Non-pigmented ciliary epithelial cell (primary cell): ENCODE data around the gene PGR.
"Not testable (repeated sequence)": the region's sequence is repeated elsewhere in the genome, so short reads cannot be mapped to it uniquely, and the experiment has no call there.

Experiments
- DNase-seq: peaks from one replicate; pipeline ENCODE4 v3.0.0-alpha.2; 2010; ENCODE audit warnings: low read depth

PGR gene

DNA sequence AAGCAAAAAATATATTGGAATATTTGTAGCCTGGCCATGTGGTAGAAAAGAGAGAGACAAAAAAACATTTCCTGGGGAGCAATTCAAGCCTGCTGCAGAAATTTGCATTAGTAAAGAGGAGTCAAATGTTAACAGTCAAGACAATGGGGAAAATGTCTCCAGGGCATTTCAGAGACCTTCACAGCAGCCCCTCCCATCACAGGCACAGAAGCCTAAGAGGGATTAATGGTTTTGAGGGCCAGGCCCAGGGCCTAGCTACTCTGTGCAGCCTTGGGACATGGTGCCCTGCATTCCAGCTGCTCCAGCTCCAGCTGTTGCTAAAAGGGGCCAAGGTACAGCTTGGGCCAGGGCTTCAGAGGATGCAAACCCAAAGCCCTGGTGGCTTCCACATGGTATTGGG, 46.8 kb downstream of the PGR start:
- no peak for DNase-seq

DNA sequence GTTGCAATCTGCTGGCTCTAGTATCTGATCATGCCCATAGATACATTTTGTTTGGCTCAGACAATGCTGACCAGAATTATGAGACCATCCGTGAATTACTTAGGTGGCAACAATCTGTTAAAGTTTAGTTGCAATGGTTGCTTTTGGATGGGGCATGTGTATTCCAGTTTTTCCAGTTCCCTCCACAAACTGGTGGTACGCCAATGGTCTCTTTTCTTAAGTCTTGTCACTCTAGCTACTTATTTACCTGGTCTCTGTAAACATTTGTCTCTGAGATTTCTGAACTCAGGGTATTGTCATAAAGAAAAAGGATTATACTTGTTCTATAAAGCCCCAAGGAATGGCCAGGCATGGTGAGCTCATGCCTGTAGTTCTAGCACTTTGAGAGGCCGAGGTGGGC, 65.9 kb downstream of the PGR start:
- no peak for DNase-seq

DNA sequence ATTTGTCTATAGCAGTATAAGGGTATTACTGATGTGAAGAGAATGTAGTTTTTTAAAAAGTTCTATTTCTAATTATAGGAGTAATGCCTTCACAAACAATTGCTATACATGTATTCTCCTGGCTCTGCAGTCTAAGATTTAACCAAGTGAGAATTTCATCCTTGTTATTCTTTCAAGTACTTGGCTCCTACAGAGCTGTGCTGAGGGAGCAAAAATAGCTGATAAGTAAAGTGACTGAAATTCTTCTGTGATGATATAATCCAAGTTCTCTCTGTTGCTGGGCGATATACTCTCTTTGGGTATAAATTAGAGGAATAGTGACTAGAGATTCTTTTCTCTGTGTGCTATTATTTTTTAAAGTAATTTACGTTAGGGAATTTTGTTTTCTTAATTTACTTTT, 68.0 kb downstream of the PGR start:
- DNase-seq: peak; percentile 34

DNA sequence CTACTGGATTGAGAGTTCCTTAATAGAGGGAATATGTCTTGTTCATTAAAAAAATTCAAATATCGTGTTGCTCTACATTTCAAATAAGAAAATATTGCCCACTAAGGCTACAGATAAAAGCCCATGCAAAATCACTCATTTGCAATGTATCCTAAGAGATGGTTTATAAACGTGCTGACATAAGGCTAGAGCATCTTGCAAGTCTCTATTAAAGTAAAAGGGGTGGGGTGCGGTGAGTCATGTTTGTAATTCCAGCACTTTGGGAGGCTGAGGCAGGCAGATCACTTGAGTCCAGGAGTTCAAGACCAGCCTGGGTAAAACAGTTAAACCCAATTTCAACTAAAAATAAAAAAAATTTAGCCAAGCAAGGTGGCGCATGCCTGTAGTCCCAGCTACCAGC, 70.3 kb downstream of the PGR start:
- no peak for DNase-seq

DNA sequence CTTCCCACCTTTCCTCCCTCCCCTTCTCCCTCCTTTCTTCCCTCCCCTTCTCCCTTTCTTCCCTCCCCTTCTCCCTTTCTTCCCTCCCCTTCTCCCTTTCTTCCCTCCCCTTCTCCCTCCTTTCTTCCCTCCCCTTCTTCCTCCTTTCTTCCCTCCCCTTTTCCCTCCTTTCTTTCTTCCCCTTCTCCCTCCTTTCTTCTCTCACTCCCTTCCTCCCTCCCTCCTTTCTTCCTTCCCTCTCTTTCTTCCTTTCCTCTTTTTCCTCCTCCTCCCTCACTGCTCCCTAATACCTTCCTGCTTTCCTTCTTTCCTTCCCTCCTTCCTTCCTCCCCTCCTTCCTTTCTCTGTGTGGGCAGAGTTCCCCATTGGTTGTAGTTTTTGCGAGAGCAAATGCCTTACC, 76.1 kb downstream of the PGR start:
- DNase-seq: no peak

DNA sequence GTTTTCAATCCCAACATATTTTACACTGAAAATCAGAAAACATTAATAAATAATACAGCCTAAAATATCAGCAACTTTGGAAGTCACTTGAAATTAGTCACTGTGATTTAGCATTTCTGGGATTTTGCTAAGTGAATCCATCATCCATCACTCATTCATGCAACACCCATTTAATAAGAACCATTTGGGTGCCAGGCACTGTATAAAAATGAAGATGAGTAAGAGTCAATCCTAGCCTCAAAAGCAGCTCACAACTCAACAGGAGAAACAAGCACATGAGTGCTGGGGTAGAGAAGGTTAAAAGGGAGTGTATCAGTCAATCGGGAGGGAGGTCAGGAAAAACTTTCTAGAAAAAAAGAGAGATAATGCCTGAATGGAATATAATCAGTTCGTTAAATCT, 77.9 kb downstream of the PGR start:
- no peak for DNase-seq

DNA sequence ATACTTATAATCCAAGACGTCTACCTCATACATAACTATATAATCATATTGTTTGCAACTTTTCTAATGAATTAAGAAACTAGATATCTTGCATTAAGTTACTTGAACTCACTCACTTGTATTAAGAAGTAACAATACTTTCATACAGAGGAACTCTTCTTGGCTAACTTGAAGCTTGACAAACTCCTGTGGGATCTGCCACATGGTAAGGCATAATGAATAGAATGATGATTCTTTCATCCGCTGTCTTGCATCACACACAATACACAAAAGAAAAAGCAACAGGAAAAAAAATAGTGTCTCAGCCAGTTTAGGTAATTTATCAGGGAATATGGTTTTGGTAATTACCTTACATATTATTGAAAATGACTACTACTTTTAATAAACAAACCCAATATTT, 79.8 kb downstream of the PGR start:
- DNase-seq: no peak

DNA sequence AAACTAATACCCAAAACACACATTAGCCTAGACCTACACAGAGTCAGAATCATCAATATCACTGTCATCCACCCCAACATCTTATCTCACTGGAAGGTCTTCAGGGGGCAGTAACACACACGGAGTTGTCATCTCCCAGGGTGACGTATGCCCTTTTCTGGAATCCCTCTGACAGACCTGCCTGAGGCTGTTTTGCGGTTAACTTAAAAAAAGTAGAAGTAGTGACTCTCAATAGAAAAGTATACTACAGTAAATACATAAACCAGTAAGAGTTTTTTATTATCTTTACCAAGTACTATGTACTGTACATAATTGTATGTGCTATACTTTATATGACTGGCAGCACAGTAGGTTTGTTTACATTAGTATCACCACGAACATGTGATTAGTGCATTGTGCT, 80.5 kb downstream of the PGR start:
- DNase-seq: no peak

DNA sequence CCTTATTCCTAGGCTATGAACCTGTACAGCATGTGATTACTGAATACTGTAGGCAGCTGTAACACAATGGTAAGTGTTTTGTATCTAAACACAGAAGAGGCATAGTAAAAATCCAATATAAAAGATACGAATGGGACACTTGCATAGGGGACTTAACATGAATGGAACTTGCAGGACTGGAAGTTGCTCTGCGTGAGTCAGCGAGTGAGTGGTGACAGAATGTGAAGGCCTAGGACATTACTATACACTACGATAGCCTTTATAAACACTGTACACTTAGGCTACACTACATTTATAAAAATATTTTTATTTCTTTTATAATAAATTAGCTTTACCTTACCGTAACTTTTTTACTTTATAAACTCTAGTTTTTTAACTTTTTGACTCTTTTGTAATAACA, 81.1 kb downstream of the PGR start:
- DNase-seq: no peak

DNA sequence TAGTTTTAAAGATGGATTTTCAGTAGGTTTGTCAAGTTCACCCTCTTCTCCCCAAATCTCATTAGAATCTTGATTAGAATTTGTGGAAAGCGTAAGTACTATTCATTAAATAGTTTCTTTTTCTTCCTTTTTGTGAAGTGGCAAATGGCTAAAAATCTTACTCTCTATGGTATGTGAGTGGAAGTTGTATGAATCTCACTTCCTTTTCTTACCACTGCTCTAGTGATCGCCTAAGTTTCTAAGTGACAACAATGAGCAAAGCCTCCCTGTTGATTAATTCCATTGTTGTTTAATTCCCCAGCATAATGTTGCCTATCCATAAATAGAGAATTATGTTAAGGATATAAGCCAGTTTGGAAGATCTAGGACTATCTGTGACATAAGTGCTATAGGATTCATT, 82.7 kb downstream of the PGR start:
- no peak for DNase-seq

DNA sequence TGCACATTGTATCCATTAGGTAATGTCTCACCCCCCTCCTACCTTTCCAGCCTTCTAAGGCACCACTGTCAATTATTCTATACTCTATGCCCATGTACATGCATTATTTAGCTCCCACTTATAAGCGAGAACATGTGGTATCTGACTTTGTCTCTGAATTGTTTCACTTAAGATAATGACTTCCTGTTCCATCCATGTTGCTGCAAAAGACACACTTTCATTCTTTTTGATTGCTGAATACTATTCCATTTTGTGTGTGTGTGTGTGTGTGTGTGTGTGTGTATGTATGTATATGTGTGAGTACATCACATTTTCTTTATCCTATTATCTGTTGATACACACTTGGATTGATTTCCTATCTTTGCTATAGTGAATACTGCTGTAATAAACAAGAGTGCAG, 84.2 kb downstream of the PGR start:
- no peak for DNase-seq

DNA sequence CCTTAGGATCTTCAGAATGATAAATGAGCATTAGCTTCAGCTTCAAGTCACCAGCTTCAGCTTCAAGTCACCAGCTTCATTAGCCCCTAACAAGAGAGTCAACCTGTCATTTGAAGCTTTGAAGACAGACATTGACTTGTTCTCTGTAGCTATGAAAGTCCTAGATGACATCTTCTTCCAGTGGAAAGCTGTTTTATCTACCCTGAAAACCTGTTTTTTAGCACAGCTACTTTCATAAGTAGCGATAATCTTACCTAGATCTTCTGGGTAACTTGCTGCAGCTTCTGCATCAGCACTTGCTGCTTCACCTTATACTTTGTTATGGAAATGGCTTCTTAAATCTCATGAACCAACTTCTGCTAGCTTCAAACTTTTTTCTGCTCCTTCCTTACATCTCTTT, 85.7 kb downstream of the PGR start:
- DNase-seq: no peak

DNA sequence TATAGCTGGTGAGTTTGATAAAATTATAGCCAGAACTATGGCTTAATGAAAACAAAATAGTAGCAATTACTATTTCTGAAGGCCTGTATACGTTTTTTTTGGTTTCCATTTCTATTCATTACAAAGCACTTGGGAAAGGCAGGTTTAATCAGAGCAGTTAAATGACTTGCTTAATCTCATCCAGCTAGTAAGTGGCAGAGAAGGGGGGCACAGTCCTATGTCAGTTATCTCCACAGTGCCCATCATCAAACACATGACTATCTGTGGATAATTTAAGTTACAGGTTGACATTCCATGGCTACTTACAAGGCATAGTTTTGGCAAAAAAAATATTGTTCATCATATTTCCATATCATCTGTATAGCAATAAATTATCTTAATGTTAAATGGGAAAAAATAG, 93.7 kb downstream of the PGR start:
- no peak for DNase-seq

DNA sequence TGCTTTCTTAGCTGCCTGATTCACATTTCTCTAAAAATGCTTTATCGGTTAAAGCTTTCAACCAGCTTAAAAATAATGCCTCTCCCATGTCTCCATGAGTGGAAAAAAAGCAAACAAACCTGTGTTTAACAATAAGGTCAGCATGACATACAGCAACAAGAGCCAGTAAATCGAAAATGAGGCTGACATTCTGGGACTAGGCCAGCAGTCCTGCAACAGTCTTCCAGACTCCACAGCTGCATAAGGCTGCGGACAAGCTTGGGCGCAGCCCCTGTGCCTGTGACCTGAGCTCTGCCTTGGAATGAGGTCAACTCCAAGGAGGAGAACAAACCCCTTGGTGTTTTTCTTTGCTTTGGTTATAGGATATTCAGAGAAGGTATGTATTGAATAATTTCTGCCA, 95.5 kb downstream of the PGR start:
- DNase-seq: no peak

DNA sequence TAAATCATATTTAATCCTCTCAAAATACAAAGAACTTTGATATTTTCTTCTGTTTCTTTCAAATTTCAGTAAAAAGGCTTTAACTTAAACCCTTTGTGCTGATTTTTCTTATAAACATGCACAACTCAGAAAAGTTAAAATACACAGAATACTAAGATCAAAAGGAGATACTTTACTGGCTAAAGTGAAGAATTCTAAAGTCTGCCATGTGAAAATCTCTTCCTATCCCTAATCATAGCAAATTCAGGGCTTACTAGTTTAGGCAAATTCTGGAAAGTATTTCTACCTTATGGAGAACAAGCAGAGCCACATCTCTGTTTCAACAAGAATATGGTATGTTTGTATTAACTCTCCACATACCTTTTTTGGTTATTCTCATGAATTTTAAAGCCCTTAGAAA, 96.6 kb downstream of the PGR start:
- no peak for DNase-seq

DNA sequence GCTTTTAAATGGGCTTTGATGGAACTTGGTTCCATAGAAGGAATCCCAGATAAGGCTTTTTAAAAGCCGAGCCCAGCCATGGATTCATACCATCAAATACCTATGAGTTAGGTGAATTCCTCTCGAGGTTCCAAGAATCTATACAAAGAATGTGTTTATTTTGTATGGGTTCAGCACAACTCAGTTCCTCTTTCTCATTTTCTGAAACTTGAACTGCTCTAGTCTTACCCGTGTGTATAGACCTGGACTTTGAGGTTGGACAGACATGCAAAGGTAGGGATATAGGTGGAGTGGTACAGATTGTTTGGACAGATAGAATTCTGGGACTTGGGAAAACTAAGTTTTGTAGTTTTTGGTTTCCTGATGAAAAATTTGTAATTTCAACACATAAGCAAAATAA, 97.9 kb downstream of the PGR start:
- no peak for DNase-seq

DNA sequence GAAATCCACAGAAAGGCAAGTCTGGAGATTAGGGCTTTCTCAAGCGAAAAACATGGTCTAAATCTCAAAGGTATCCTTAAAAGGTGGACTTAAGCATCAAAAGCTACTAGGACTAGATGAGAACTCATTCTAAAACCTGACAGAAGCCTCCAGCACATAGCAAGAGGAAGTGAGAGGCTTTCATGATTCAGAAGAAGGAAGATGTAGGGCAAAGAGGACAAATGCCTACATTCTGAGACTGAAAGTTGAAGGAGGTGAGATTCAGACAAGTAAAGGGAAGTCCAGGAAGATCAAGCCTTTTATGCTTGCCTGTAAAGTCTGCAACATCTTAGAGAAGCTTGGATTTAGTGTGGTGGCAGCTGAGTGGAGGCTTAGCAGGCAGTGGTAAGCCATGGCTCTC, 98.9 kb downstream of the PGR start:
- no peak for DNase-seq

DNA sequence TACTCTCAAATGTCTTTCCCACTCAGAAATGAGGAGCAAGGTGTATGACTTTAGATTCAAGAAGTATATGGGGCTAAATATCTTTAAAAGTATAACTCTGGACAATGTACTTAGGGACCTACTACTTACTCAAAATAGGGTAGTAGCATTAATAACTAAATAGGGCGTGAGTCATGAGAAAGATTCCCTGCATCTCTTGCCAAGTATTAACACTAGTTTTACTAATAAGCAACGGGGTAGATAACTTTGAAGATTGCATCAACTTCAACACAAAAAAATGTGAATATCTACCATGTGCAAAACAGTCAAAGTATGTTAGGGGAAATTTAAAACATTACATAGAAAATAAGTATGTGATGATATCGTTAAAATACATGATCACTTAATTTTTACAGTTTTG, 99.6 kb downstream of the PGR start:
- peak; percentile 2 for DNase-seq

DNA sequence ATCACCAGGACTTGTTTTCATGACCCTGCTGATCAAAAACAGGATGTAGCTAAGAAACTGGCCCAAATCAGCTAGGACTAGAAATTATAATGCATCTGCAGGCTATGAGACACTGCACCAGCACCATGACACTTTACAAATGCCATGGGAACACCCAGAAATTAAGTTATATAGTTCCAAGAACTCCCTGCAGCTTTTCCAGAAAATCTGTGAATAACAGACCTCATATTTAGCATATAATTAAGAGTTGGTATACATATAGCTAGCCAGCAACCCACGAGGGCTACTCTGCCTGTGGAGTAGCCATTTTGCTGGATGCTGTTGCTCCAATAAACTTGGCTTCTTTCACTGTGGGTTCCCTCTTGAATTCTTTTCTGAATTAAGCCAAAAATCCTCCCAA, 101.0 kb downstream of the PGR start:
- no peak for DNase-seq

DNA sequence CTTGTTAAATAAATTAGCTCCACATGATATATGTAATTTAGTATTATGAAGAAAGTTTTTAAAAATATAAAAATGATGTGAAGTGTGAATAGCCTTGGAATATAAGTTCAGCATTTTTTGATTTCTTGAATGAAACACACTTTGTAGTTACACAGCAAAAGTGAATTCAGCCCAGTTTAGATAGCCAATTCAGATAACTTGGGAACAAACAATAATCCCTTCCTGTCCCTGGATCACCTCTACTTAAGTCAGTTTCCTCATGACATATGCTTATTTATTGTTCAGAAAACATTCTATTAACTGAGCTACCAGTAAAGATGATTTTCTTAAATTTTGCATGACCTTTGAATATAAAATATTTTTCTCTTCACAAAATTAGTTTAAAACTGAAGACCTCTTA, 107.4 kb downstream of the PGR start:
- no peak for DNase-seq

DNA sequence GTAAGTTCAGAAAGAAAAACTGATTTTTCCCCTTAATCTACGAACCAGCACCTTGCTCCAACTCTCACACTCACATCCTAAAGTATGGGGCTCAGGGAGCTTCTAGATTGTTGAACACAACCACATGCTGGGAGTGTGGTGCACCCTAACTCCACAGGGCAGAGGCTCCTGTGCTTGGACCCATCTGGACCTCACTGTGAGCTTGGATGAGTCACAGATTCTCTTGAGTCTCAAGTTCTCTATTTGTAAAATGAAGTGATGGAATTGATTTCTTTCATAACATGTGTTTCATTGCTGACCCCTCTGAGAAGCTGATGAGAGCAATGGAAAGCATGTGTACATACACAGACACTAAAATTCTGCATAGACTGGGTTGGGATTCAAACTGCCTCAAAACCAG, 109.7 kb downstream of the PGR start:
- no peak for DNase-seq

DNA sequence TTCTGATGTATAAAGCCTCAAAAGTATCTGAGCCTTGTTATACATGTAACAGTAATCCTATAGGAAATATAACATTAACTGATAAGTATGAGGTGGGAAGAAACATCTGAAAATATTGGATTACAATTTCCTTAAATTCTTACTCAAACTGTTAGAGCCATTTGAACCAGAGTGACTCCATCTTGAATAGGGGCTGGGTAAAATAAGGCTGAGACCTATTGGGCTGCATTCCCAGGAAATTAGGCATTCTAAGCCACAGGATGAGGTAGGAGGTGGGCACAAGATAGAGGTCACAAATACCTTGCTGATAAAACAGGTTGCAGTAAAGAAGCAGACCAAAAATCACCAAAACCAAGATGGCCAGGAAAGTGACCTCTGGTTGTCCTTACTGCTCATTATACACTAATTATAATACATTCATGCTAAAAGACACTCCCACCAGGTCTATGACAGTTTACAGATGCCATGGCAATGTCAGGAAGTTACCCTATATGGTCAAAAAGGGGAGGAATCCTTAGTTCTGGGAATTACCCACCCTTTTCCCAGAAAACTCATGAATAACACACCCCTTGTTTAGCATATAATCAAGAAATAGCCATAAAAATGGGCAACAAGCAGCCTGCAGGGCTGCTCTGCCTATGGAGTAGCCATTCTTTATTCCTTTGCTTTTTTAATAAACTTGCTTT, 114.9 kb downstream of the PGR start:
- DNase-seq: no peak

DNA sequence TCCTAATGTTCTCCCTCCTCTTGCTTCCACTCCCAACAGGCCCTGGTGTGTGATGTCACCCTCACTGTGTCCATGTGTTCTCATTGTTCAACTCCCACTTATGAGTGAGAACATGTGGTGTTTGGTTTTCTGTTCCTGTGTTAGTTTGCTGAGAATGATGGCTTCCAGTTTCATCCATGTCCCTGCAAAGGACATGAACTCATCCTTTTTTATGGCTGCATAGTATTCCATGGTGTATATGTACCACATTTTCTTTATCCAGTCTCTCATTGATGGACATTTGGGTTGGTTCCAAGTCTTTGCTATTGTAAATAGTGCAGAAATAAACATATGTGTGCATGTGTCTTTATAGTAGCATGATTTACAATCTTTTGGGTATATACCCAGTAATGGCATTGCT, 115.9 kb downstream of the PGR start:
- not testable (repeated sequence) for DNase-seq

DNA sequence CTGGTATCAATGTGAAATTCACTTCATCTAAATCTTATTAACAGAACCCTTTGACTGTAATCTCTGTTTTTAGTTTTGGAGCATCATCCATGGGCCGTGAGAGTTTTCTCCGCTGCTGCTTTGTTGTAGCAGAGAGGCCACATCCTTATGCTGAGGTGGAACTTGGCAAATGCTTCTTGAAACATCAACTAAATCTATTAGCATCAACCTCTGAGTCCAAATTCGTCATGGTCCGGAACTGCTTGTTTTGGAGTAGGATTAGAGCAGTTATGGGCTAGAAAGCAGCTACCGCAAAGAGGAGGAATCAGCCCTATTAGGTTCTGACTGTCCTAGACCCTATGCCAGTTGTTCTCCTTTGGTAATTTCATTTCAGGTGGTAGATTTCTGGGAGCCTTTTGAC, 117.7 kb downstream of the PGR start:
- no peak for DNase-seq

DNA sequence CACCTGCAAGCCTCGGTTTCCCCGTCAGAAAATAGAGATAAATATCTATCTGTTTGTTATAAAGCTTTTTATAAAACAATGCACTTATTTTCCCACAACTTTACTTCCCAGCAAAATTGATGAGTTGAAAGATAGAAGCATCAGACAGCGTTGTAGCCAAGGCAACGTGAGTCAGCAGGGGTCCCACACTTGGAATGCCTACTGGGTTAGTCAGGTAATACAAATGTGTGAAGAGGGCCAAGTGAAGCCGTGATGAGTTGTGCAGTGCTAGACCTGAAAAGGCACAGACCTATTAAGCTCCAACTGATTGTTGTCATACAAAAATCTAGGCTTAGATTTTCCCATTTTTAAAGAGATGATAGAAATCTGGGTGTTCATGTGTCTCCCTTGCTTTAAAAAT, 118.7 kb downstream of the PGR start:
- no peak for DNase-seq
